HS-5 (cell line): ENCODE results near the gene LSG1.
"Not testable (repeated sequence)": the region's sequence is repeated elsewhere in the genome, so short reads cannot be mapped to it uniquely, and the experiment has no call there.

Experiments used
- DNase-seq: peaks from one replicate; pipeline ENCODE4 v3.0.0-alpha.2; 2012; ENCODE audit warnings: low read depth

LSG1 gene

DNA sequence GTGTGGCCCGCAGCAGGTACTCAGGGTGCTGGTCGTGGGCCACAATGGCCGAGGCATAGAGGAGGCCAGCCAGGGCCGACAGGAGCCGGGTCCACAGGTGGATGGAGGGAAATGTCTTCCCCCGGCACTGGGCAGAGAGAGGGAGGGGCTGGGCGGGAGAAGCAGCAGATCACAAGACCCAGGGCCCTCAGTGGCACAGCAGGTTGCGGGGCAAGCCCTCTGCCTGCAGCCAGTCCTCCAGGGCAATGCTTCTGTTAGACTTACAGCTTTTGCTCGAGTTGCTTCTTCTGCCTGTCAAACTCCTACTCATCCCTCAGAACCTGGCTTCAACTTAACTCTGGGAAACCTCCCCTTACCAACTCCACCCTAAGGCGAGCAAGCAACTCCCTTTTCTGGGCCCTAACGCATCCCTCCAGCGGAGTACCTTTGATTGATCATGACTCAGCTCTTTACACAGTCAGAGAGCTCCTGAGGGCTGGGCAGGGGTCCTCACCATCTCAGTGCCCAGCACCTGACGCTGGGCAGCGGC is 54.8 kb downstream of the LSG1 start:
- DNase-seq, result no peak

DNA sequence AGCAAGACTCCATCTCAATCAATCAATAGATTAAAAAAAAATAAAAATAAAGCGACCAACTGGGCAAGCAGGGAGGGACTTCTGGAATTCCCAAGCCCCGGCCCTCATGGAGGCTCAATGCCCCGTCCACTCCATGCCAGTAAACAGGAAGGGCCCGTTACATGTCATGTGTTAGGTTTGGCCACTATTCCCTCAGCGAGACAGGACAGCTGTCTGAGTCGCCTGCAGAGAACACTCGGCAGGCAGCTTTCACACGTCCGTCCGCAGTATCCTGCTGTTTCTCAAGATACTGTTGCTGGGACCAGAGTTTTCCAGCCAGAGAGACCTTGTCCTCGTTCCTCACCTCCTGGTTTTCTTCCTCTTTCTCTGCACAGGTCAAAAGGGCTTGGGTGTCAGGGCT is 56.8 kb downstream of the LSG1 start:
- DNase-seq, result no peak

DNA sequence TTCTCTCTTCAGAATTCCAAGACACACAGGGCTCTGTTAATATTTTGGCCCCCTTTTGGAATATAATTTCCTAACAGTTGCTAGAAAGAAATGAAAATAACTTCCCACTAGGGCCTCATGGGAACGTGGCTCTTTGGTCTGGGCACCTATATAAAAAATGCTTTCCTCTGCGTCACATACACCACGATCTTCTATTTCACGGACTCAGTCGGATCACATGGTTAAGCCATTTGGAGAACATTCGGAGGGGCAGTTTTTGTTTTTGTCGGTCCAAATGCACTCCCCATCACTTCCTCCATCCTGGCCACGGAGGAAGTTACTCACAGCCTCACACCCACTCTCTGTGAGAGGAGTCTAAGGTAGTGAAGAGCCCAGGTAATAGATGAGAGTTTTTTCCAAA is 59.8 kb downstream of the LSG1 start:
- no peak for DNase-seq

DNA sequence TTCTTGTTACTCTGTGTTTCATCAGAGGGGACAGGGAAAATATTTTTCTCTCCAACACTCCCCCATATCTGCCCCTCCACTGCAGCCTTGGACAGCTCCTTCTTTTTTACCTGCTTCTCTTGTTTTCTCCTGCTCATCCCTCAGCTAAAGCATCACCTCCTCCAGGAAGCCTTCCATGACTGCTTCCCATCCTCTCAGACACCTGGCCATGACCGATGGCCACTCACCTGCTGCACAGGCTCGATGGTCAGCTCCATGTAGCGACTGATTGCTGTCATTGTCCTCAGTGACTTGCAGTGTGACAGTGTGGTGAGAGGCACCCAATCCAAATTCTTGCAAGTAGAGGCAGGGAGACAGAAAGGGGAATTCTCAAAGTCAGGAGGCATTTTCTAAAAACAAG is 61.3 kb downstream of the LSG1 start:
- no peak for DNase-seq

DNA sequence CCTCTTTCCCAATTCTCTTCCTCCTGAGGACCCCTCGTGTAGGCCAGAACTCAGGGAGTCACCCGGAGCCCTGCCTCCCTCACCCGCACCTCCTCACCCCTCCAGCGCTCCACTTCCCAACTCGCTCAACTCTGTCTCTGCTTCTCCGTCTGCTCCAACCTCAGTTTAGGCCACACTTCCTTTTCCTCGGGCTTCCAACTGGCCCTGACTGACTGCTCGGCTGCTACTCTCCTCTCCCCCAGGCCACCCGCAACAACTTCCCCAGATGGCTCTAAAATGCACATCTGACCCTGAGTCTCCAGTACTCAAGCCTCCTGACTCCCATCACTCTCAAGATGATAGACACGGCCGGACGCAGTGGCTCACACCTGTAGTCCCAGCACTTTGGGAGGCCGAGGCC is 62.4 kb downstream of the LSG1 start:
- DNase-seq, result no peak

DNA sequence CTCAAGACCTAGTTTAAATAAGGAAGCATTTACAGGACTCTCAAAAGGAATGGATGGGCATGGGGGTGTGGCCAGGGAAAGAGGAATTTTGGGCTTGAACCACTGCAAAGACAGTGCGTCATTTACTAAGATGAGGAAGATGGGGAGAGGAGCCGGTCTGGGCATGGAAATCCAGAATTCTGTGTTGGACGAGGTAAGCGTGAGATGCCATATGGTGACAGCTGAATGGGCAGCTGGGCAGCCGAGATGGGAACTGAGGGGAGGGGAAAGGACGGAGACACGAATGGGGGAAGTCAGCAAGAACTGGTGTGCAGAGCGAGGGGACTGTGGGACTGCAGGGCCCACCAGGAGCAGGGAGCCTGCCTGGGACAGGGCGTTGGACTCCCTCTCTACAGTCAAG is 63.0 kb downstream of the LSG1 start:
- no peak for DNase-seq

DNA sequence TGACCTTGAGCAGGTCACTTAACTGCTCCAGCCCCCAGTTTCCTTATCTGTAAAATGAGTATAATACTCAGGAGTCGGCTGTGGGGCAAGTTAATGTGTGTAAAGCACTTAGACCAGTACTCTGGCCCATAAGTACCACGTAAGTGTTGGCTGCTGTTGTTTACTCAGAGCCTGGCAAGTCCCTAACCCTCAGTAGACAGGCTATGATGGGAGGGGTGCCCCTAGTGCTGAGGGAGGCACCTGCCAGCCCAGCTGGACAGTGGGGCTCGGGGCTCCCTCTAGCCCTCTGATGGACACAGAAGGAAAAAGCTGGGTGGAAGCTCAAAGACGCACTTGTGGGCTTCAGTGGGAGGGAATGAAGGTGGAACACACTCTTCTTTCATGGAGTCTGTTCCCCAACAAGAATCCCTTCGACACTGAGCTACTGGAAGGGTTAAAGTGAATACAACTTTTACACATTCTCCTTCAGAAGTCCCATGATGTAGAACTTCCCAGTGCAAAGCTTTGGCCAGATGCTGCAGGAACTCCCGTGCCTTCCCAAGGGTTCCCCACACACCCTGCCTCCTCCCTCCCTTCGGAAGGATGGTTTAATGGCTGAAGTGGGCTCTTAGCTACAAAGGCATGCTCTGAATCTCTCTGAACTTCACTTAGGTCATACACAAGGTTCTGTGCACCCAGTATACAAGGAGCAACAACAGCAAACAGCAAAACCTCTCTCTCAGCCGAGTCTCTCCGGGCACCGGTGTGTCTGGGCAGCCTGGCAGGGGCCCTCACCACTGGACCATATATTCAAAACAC is 64.2 kb downstream of the LSG1 start:
- DNase-seq, result no peak

DNA sequence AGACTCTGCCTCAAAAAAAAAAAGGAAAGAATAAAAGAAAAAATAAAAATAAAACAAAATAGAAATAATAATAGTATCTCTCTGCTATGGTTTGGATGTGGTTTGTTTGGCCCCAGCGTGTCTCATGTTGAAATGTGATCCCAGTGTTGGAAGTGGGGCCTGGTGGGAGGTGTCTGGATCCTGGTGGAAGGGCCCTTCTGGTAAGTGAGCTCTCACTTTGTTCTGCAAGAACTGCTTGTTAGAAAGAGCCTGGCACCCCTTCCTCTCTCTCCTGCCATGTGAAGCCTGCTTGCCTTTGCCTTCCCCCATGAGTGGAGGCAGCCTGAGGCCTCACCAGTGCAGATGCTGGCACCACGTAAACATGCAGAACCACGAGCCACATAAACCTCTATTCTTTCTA is 65.0 kb downstream of the LSG1 start:
- DNase-seq, result no peak

DNA sequence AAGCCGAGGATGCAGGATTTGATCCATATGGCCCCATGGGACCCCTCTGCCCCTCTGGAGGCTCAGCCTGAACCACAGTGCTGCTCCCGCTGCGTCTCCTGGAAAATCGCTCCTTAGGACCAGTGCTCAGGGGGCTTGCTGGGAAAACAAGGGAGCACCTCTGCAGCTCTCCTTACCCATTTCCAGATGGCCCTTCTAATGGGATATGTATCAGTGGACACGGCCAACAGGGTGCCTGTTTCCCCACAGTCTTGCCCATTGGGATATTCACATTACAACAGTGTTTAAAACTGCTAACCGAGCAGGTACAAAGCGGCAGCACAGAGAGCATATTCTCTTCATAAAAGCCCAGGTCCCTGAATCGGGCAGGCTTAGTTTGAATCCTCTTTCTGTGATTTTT is 65.8 kb downstream of the LSG1 start:
- DNase-seq, result no peak

DNA sequence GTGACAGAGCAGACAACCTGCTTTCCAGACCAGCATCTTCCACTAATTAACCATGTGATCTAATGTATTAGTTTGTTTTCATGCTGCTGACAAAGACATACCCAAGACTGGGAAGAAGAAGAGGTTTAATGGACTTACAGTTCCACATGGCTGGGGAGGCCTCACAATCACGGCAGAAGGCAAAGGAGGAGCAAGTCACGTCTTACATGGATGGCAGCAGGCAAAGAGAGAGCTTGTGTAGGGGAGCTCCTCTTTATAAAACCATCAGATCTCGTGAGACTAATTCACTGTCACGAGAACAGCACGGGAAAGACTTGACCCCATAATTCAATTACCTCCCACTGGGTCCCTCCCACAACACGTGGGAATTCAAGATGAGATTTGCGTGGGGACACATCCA is 66.7 kb downstream of the LSG1 start:
- DNase-seq, result not testable (repeated sequence)

DNA sequence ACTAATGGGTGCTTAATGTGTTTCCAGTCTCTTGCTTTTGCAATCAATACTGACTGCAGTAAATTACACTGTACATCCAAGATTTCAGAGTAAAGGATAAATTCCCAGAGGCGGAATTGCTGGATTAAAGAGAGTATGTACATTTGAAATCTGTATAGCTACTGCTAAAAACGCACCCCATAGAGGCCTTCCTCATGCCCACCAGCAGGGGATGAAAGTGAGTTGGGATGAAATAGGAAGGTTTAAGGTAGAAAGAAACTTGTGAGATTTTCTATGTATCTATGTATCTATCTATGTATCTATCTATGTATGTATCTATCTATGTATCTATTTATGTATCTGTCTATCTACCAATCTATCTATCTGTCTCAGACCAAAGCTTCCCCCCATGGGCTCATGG is 67.2 kb downstream of the LSG1 start:
- DNase-seq, result no peak

DNA sequence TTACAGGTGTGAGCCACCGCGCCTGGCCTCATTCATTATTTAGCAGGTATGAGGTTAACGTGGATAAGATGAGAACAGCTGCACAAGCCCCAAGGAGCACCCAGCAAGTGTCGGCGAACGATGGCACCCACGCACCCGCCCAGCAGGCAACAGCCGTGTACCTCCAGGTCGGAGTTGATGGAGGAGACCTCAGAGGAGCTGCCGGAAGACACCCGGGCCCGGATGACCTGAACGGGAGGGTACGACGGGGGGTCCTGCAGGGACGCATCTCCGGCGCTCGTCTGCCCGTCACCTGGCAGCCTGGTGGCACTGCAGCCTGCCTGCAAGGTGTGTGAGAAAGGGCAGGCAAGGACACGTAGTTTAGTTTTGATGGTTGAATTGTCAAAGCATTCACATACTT is 67.9 kb downstream of the LSG1 start:
- no peak for DNase-seq

DNA sequence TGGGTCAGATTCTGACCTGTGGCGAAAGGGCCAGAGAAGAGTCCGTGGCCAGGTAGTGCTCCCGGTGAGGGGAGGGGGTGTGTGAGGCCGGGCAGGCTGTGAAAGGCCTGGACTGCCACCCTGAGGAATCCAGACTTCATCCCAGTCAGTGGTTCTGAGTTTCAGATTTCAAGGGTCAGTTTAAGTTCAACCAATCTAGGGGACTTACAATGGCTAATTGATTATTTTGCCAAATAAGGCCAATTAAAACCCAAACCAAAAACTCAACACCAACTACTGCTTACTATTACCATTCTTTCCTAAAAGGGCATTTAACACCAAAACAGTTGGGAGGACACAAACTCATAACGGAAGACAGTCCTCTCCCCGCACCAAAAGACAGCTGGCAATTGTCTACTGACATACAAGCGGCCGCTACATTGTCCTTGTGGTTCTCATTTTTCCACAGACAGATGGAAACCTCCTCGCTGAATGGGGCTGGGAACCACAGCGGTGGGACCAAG is 69.3 kb downstream of the LSG1 start:
- no peak for DNase-seq

DNA sequence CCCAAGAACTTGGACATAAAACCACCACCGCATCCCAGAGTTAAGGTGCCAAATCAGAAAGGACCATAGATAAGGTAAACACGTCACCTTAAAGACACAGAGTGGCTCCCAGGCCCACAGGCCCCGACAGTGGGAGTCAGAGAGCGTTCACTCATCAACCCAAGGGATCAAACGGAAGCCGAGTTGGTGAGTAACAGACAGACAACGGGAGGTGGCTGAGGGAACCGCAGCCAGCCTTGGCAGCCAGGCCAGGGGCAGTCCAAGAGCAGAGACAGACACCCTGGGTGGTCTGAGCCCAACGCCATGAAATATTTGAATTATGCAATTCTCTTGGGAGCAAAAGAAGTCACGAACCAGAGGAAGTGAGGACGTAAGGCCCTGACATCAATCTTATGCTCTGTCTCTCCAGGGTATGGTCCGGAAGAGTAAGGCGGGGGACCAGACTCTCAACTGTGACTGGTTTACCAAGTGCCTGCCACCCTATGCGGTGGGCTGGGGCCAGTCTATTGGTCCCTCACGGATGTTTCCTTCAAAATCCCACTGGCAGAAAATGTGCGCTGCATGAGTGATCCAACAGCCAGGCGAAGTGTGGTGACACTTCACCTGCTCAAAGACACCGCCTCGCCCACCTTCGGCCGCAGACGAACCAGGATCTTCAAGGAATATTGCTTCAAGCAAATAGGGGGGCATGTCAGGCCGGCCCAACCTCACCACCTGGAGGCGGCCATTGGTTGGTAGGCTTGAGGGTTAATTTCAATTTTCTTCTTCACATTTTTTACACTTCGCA is 73.0 kb downstream of the LSG1 start:
- DNase-seq, result no peak

DNA sequence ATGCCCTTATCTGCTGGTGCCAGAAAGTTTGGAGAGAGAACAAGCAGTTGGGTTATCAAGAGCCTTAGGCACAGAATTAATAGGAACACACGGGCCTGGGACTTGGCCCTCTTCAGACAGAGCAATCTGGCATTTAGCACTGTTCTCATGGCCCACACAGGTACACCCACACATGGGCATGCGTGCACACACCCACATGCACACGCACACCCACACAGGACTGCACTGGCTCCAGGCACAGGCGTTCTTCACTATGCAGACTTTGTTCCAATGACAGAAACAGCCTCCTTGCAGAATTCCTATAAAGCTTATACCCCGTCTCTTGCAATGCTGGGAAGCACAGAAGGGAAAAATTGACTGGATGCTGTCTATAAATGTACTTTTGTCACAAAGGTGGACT is 75.1 kb downstream of the LSG1 start:
- DNase-seq, result no peak

DNA sequence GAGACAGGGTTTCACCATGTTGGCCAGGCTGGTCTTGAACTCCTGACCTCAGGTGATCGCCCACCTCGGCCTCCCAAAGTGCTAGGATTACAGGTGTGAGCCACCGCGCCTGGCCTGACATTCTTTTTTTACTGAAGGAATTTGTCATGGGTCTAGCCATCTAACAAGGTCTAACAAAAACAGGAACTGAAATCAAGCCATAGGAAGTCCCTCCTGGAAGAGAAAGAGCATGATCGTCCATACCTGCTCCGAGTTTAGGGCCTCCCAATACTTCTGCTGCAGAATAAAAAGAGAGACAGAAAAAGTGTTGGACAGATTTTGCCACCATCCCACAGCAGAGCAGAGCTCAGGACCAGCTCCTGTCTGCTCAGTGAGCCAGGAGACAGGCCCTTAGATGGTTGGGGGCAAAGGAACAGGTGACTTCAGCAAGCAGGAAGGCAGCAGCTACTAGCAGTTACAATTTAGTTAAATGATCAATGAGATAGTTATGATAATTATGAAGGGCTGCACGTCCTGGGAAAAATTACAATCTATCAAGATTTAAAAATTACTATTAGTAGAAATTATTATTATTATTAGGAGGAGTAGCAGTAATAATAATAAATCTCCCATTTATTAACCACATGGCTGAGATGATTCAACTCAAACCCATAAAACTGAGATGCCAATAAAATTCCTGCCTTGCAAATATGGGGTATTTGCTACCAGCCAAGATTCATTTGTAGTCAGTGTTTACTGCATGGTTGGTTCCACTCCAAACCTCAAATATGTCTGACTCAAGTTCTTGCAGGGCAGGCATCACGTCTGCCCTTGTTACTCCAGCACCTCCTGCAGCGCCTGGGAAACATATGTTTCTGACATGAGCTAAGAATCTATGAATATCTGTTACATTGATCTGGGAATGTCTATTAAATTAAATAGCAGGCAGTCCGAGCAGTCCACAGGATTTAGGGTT is 78.9 kb downstream of the LSG1 start:
- peak; percentile 99 for DNase-seq
